ENCODE measurements around the gene PLEKHA7. TPM values are rescaled to one million over a fixed set of nuclear protein-coding genes. Genes with fewer than 3 reads are reported as not detected.

Gene PLEKHA7
- total RNA-seq, 1 experiment from 2014 or later, result 7.2 TPM

- no peak for ATAC-seq
- no peak for TF ChIP-seq FOSL1 (IDR thresholded peaks at IDR 0.05; ENCODE audit: low read depth)
- TF ChIP-seq ZNF274 (IDR thresholded peaks at IDR 0.05; ENCODE audit: low read depth, low read length), result no peak
- TF ChIP-seq SRF (IDR thresholded peaks at IDR 0.05; ENCODE audit: low read depth), result no peak
- no peak for TF ChIP-seq ATF3 (IDR thresholded peaks at IDR 0.05)
- TF ChIP-seq JUND (IDR thresholded peaks at IDR 0.05), result no peak
- no peak for TF ChIP-seq EZH2phosphoT487 (IDR thresholded peaks at IDR 0.05; ENCODE audit: borderline replicate concordance)
- no peak for TF ChIP-seq MAX (IDR thresholded peaks at IDR 0.05)
- no peak for TF ChIP-seq POLR2A (IDR thresholded peaks at IDR 0.05; ENCODE audit: borderline replicate concordance, extremely low read depth, insufficient read depth, insufficient read length)
- TF ChIP-seq, protein P1, sequence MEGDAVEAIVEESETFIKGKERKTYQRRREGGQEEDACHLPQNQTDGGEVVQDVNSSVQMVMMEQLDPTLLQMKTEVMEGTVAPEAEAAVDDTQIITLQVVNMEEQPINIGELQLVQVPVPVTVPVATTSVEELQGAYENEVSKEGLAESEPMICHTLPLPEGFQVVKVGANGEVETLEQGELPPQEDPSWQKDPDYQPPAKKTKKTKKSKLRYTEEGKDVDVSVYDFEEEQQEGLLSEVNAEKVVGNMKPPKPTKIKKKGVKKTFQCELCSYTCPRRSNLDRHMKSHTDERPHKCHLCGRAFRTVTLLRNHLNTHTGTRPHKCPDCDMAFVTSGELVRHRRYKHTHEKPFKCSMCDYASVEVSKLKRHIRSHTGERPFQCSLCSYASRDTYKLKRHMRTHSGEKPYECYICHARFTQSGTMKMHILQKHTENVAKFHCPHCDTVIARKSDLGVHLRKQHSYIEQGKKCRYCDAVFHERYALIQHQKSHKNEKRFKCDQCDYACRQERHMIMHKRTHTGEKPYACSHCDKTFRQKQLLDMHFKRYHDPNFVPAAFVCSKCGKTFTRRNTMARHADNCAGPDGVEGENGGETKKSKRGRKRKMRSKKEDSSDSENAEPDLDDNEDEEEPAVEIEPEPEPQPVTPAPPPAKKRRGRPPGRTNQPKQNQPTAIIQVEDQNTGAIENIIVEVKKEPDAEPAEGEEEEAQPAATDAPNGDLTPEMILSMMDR (IDR thresholded peaks at IDR 0.05 in 2 of 3, conservative IDR thresholded peaks at IDR 0.05 in 1 of 3; ENCODE audit: borderline replicate concordance in 1 of 3, insufficient read depth in 1 of 3, low read depth in 2 of 3, low read length in 2 of 3), result no peak
- TF ChIP-seq ELF1 (IDR thresholded peaks at IDR 0.05; ENCODE audit: borderline replicate concordance, low read depth), result no peak
- POLR2A ChIA-PET, result no interaction called here
- BruUV-seq (replicated peaks), result no TSS peak
- Histone ChIP-seq H3K4me1 (ENCODE audit: control insufficient read depth in 1 of 2, insufficient read depth in 2 of 2, low read length in 2 of 2) (no peaks in the 10 kb centered on the region), H3K36me3 (ENCODE audit: control insufficient read depth in 1 of 2, insufficient read depth in 2 of 2, low read length in 2 of 2) (no peaks in the 10 kb centered on the region), H3K79me2 (ENCODE audit: insufficient read depth, low read length) (no peaks in the 10 kb centered on the region), H3K27ac (ENCODE audit: low read depth, low read length) (no peak overlapping the region), H3K9me3 (ENCODE audit: control insufficient read depth in 1 of 2, insufficient read depth in 1 of 2, low read depth in 1 of 2, low read length in 2 of 2) (no peaks in the 10 kb centered on the region), H3K27me3 (ENCODE audit: insufficient read depth, low read length) (no peaks in the 10 kb centered on the region), H3K4me2 (ENCODE audit: low read length) (no peak overlapping the region), H3K9ac (ENCODE audit: low read length) (no peak overlapping the region), H3K4me3 (replicated peaks in 1 of 2; ENCODE audit: low read depth in 1 of 2, low read length in 2 of 2) (no peak overlapping the region), H3K9me2 (ENCODE audit: insufficient read depth) (no peaks in the 10 kb centered on the region), H2AFZ (ENCODE audit: low read depth, low read length, poor library complexity, severe bottlenecking) (no peak overlapping the region), H4K20me1 (ENCODE audit: insufficient read depth) (no peaks in the 10 kb centered on the region)
- CTCF ChIA-PET, result no interaction called here
- intact Hi-C loops (cut with micrococcal nuclease), result no loop called here
- DNase-seq (ENCODE audit: low read depth, low spot score), result no peak
- RAD21 ChIA-PET (ENCODE audit: low non-redundant PET in 1 of 2, low total read pairs in 2 of 2, uncharacterized antibody in 2 of 2, unreplicated experiment in 2 of 2), result no interaction called here
These were observed 170.9 kb downstream of the PLEKHA7 start for GRCh38 chr11:16843294-16843693.
